ENCODE data around the gene ERCC5. TPM values are rescaled to one million over a fixed set of nuclear protein-coding genes. Genes with fewer than 3 reads are reported as not detected.

ERCC5 gene
- total RNA-seq, 1 donor from 2014 or later = 51.3 TPM

GRCh38 chr13:102873653-102874052, 27.8 kb downstream of the ERCC5 start:
- Histone ChIP-seq H3K9me3 (no peaks in the 10 kb centered on the region), H3K36me3 (peaks cover 78% of the 10 kb centered on the region), H3K4me1 (no peaks in the 10 kb centered on the region), H3K27ac (no peak overlapping the region), H3K4me3 (no peak overlapping the region), H3K27me3 (ENCODE audit: low read depth) (no peaks in the 10 kb centered on the region)
- no peak for TF ChIP-seq CTCF (IDR thresholded peaks at IDR 0.05)
- intact Hi-C loops (cut with DNase I) = no loop called here
- no peak for ATAC-seq
- no peak for DNase-seq

- Histone ChIP-seq H3K9me3 (no peaks in the 10 kb centered on the region), H3K27ac (no peak overlapping the region), H3K4me3 (no peak overlapping the region)
Observed at GRCh38 chr13:102875256-102875655, 29.4 kb downstream of the ERCC5 start.

GRCh38 chr13:102877303-102877702, 31.5 kb downstream of the ERCC5 start:
- Histone ChIP-seq H3K36me3 (peaks cover 59% of the 10 kb centered on the region), H3K4me1 (no peaks in the 10 kb centered on the region), H3K27ac (no peak overlapping the region), H3K27me3 (ENCODE audit: low read depth) (no peaks in the 10 kb centered on the region), H3K9me3 (no peaks in the 10 kb centered on the region), H3K4me3 (no peak overlapping the region)
- ATAC-seq (no peak), DNase-seq (no peak)
- no peak for TF ChIP-seq CTCF (IDR thresholded peaks at IDR 0.05)
- intact Hi-C loops (cut with DNase I) = no loop called here

More at GRCh38 chr13:102875256-102875655, 29.4 kb downstream of the ERCC5 start:
- intact Hi-C loops (cut with DNase I) = no loop called here
- TF ChIP-seq CTCF (IDR thresholded peaks at IDR 0.05) = no peak
- no peak for ATAC-seq
- no peak for DNase-seq
- Histone ChIP-seq H3K36me3 (peaks cover 63% of the 10 kb centered on the region), H3K27me3 (ENCODE audit: low read depth) (no peaks in the 10 kb centered on the region), H3K4me1 (no peaks in the 10 kb centered on the region)

- intact Hi-C loops (cut with DNase I) = no loop called here
- ATAC-seq (no peak), DNase-seq (no peak)
- Histone ChIP-seq H3K27me3 (ENCODE audit: low read depth) (no peaks in the 10 kb centered on the region), H3K27ac (no peak overlapping the region), H3K4me1 (no peaks in the 10 kb centered on the region), H3K9me3 (no peaks in the 10 kb centered on the region), H3K36me3 (peaks cover 47% of the 10 kb centered on the region), H3K4me3 (no peak overlapping the region)
- no peak for TF ChIP-seq CTCF (IDR thresholded peaks at IDR 0.05)
Observed at GRCh38 chr13:102878481-102878880, 32.6 kb downstream of the ERCC5 start.

- Histone ChIP-seq H3K9me3 (no peaks in the 10 kb centered on the region), H3K4me1 (no peaks in the 10 kb centered on the region), H3K4me3 (no peak overlapping the region), H3K27me3 (ENCODE audit: low read depth) (no peaks in the 10 kb centered on the region), H3K36me3 (peaks cover 32% of the 10 kb centered on the region), H3K27ac (no peak overlapping the region)
- intact Hi-C loops (cut with DNase I) = no loop called here
- no peak for TF ChIP-seq CTCF (IDR thresholded peaks at IDR 0.05)
- DNase-seq = no peak
- ATAC-seq = no peak
Observed at GRCh38 chr13:102879793-102880499, 34.1 kb downstream of the ERCC5 start.
